Left ventricle myocardium superior (tissue), 1 donor: ENCODE results near the gene APLF. TPM values are rescaled to one million over a fixed set of nuclear protein-coding genes. Genes with fewer than 3 reads are reported as not detected.

Experiments
- ATAC-seq: fragments of 200-7000 bp; cut with Tn5 transposase; one replicate; pipeline ENCODE4 v1.9.1; 2020; ENCODE audit warnings: mild to moderate bottlenecking, moderate library complexity
- DNase-seq: peaks from one replicate; pipeline ENCODE4 v3.0.0-alpha.2; 2020
- intact Hi-C: fragments of 100-400 bp; cut with micrococcal nuclease; formaldehyde crosslinking; loops from one replicate; pipeline ENCODE4 v1.11.0; 2022
- long read RNA-seq: library from polyadenylated mRNA; unstranded; transcript quantifications from one replicate; pipeline ENCODE4 v2.0.0, GENCODE V29; 2021
- total RNA-seq: library from RNA; stranded (reverse); fragmentation: NEBNext Ultra II Directional; extraction: Animal tissue kit (Norgen Biotek cat#: 25700); gene quantifications from one replicate; pipeline ENCODE4 v1.2.1, GENCODE V29; 2021
- donor health status: DM: no; HTN: yes; CAD: no; lungs with severe emphysema.

The APLF gene
- 3.9 TPM for total RNA-seq
- long read RNA-seq, partial matches to known transcripts: 0 of 1 reads
- long read RNA-seq, other reads (novel, unspliced or antisense): 1 of 1 reads

GRCh38 chr2:68467077-68467960 lies at the start of gene APLF, which contains the start of gene FBXO48:
Gene APLF, plus strand, starts transcription at chr2:68467585. Its CDS starts 147 bp downstream, at chr2:68467732.
Gene FBXO48, minus strand, starts transcription at chr2:68467294. Its CDS starts 2,149 bp downstream, at chr2:68465145.
- intact Hi-C loops: no loop called here
- ATAC-seq (peak; percentile 98), DNase-seq (peak; percentile 97)

- intact Hi-C loops: no loop called here
- DNase-seq: no peak
- no peak for ATAC-seq
Observed at GRCh38 chr2:68417926-68418325, 49.5 kb upstream of the APLF start.

GRCh38 chr2:68418419-68418818 lies 49.0 kb upstream of the APLF start:
- DNase-seq: no peak
- intact Hi-C loops: no loop called here
- no peak for ATAC-seq

GRCh38 chr2:68418855-68419254 lies 48.5 kb upstream of the APLF start:
- DNase-seq: no peak
- intact Hi-C loops: no loop called here
- ATAC-seq: no peak

GRCh38 chr2:68420254-68420910 lies 47.0 kb upstream of the APLF start:
- DNase-seq: no peak
- ATAC-seq: no peak
- intact Hi-C loops: no loop called here

- intact Hi-C loops: no loop called here
- no peak for ATAC-seq
Observed at GRCh38 chr2:68423966-68424650, 43.3 kb upstream of the APLF start.

GRCh38 chr2:68425503-68425902 lies 41.9 kb upstream of the APLF start:
- DNase-seq (no peak), ATAC-seq (no peak)
- intact Hi-C loops: no loop called here

More at GRCh38 chr2:68423966-68424650, 43.3 kb upstream of the APLF start:
- no peak for DNase-seq

- DNase-seq (no peak), ATAC-seq (no peak)
- intact Hi-C loops: no loop called here
Observed at GRCh38 chr2:68426446-68426845, 40.9 kb upstream of the APLF start.

GRCh38 chr2:68426848-68427579 lies 40.4 kb upstream of the APLF start:
- DNase-seq: no peak
- intact Hi-C loops: no loop called here
- no peak for ATAC-seq

GRCh38 chr2:68428126-68428525 lies 39.3 kb upstream of the APLF start:
- intact Hi-C loops: no loop called here
- ATAC-seq: no peak

GRCh38 chr2:68428746-68429145 lies 38.6 kb upstream of the APLF start:
- ATAC-seq (no peak), DNase-seq (no peak)
- intact Hi-C loops: no loop called here

More at GRCh38 chr2:68428126-68428525, 39.3 kb upstream of the APLF start:
- no peak for DNase-seq

GRCh38 chr2:68429311-68429826 lies 38.0 kb upstream of the APLF start:
- DNase-seq (no peak), ATAC-seq (no peak)
- intact Hi-C loops: no loop called here

GRCh38 chr2:68431316-68431972 lies 35.9 kb upstream of the APLF start:
- intact Hi-C loops: no loop called here
- ATAC-seq (peak; percentile 33), DNase-seq (peak; percentile 39)

- intact Hi-C loops: no loop called here
- ATAC-seq: no peak
- no peak for DNase-seq
Observed at GRCh38 chr2:68432696-68433658, 34.4 kb upstream of the APLF start.

- ATAC-seq (no peak), DNase-seq (no peak)
- intact Hi-C loops: no loop called here
Observed at GRCh38 chr2:68434981-68435380, 32.4 kb upstream of the APLF start.

- DNase-seq: no peak
- intact Hi-C loops: no loop called here
- ATAC-seq: peak; percentile 13
Observed at GRCh38 chr2:68435615-68436014, 31.8 kb upstream of the APLF start.

GRCh38 chr2:68436270-68436669 lies 31.1 kb upstream of the APLF start:
- ATAC-seq: no peak
- no peak for DNase-seq
- intact Hi-C loops: no loop called here
